RWPE2 (cell line): ENCODE data around the gene SFXN1.

Experiments used
- ATAC-seq: fragments of 200-7000 bp; cut with Tn5 transposase; 3 replicates; pipeline ENCODE4 v1.9.1; 2021; ENCODE audit warnings: low read depth
- DNase-seq: peaks from one replicate; pipeline ENCODE4 v3.0.0-alpha.2; 2020; ENCODE audit warnings: low spot score
- H3K27ac ChIP-seq: fragments of 450-650 bp; 2 replicates; pipeline ENCODE4 v1.5.1; 2017; ENCODE audit warnings: mild to moderate bottlenecking; ENCODE audit not compliant: poor library complexity, severe bottlenecking
- H3K27me3 ChIP-seq: fragments of 250-450 bp; sonication (Bioruptor Pico); 2 replicates; pipeline ENCODE4 v1.5.1; 2021; ENCODE audit warnings: mild to moderate bottlenecking, moderate library complexity; ENCODE audit not compliant: insufficient read depth, poor library complexity, severe bottlenecking
- H3K36me3 ChIP-seq: fragments of 250-450 bp; sonication (Bioruptor Pico); 2 replicates; pipeline ENCODE4 v1.5.1; 2020; ENCODE audit warnings: low read depth, mild to moderate bottlenecking, moderate library complexity
- H3K4me1 ChIP-seq: fragments of 250-450 bp; sonication (Bioruptor Pico); 2 replicates; pipeline ENCODE4 v1.5.1; 2021; ENCODE audit warnings: mild to moderate bottlenecking, moderate library complexity; ENCODE audit not compliant: insufficient read depth, poor library complexity, severe bottlenecking
- H3K4me3 ChIP-seq: fragments of 250-450 bp; sonication (Bioruptor Pico); 2 replicates; pipeline ENCODE4 v1.5.1; 2021; ENCODE audit warnings: mild to moderate bottlenecking, moderate library complexity; ENCODE audit not compliant: severe bottlenecking
- H3K9me3 ChIP-seq: fragments of 250-450 bp; sonication (Bioruptor Pico); 2 replicates; pipeline ENCODE4 v1.5.1; 2021; ENCODE audit warnings: mild to moderate bottlenecking, moderate library complexity; ENCODE audit not compliant: severe bottlenecking
- TF ChIP-seq, protein P1 (sequence below): fragments of 450-650 bp; IDR thresholded peaks from one replicate; pipeline ENCODE4 v1.5.1; 2017; ENCODE audit warnings: mild to moderate bottlenecking, moderate library complexity; ENCODE audit not compliant: poor library complexity, severe bottlenecking

Gene SFXN1

DNA sequence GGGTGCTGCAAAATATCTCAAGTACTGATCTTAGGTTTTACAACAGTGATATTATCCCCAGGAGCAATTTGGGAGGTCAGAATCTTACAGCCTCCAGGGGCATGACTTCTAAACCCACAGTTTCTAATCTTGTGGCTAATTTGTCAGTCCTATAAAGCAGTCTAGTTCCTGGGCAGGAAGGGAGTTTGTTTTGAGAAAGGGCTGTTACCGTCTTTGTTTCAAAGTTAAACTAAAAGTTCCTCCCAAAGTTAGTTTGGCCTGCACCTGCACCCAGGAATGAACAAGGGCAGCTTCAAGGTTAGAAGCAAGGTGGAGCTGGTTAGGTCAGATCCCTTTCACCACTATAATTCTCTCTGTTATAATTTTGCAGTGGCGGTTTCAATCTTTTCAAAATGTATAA, 81.7 kb downstream of the SFXN1 start:
- H3K4me3 ChIP-seq: no peak overlapping the region
- no peak for DNase-seq
- peaks cover 5% of the 10 kb centered on the region for H3K4me1 ChIP-seq
- no peak for ATAC-seq
- no peaks in the 10 kb centered on the region for H3K36me3 ChIP-seq
- no peaks in the 10 kb centered on the region for H3K9me3 ChIP-seq
- H3K27ac ChIP-seq: no peak overlapping the region
- TF ChIP-seq, protein P1, sequence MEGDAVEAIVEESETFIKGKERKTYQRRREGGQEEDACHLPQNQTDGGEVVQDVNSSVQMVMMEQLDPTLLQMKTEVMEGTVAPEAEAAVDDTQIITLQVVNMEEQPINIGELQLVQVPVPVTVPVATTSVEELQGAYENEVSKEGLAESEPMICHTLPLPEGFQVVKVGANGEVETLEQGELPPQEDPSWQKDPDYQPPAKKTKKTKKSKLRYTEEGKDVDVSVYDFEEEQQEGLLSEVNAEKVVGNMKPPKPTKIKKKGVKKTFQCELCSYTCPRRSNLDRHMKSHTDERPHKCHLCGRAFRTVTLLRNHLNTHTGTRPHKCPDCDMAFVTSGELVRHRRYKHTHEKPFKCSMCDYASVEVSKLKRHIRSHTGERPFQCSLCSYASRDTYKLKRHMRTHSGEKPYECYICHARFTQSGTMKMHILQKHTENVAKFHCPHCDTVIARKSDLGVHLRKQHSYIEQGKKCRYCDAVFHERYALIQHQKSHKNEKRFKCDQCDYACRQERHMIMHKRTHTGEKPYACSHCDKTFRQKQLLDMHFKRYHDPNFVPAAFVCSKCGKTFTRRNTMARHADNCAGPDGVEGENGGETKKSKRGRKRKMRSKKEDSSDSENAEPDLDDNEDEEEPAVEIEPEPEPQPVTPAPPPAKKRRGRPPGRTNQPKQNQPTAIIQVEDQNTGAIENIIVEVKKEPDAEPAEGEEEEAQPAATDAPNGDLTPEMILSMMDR: no peak
- peaks cover 32% of the 10 kb centered on the region for H3K27me3 ChIP-seq

DNA sequence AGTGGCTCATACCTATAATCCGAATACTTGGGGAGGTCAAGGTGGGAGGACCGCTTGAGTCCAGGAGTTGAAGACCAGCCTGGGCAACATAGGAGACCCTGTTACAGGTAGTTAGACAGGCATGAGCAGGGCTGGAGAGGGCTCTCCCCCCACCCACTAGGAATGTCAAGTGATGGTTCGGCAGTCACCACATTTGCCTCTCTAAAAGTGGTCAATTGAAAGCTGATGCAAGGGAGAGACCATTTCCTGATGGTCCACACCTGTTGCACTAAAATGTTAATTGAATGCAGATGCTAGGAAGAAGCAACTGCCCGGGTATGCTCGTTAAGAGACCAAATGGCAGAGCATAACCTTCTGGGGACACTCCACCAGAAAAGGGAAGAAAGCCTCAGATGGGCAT, 82.7 kb downstream of the SFXN1 start:
- H3K4me1 ChIP-seq: peaks cover 5% of the 10 kb centered on the region
- no peak for DNase-seq
- H3K27ac ChIP-seq: no peak overlapping the region
- TF ChIP-seq, protein P1: no peak
- ATAC-seq: no peak
- H3K27me3 ChIP-seq: peaks cover 42% of the 10 kb centered on the region
- H3K4me3 ChIP-seq: no peak overlapping the region
- no peaks in the 10 kb centered on the region for H3K36me3 ChIP-seq
- H3K9me3 ChIP-seq: no peaks in the 10 kb centered on the region

DNA sequence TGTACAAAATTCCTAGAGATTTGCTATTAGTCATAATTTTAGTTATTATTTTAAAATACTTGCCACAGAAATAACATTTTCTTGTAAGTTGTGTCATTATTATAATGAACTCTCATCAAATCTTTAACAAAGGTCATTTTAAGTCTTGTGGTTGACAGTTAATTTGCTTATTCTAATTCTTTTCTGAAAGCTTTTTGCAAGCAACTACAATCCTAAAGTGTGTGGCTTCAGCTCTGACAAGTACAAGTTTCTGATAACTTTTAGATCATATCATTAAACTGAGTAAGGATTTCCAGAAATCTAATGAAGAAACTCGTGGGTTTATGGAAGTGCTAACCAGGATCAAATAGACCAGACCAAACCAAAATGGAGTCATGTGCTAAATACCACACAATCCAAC, 86.4 kb downstream of the SFXN1 start:
- no peaks in the 10 kb centered on the region for H3K9me3 ChIP-seq
- no peak for DNase-seq
- no peak for ATAC-seq
- TF ChIP-seq, protein P1: no peak
- no peak overlapping the region for H3K4me3 ChIP-seq
- peaks cover 49% of the 10 kb centered on the region for H3K27me3 ChIP-seq
- H3K36me3 ChIP-seq: no peaks in the 10 kb centered on the region
- H3K27ac ChIP-seq: no peak overlapping the region
- H3K4me1 ChIP-seq: peaks cover 5% of the 10 kb centered on the region

DNA sequence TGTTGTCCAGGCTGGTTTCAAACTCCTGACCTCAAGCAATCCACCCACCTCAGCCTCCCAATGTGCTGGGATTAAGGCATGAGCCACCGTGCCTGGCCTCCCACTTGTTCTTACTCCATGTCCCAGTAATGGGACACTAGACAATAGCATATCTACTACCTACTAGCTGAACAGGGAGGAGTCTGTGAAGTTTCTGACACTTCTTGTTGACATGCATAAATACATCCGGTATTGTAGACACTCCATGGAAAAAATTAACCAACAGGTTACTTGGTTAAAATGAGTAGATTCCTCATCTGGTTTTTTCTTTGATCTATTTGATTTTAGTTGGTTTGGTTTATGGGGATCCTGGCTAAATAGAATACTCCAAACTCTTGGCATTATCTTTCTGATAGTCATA, 88.3 kb downstream of the SFXN1 start:
- H3K27ac ChIP-seq: no peak overlapping the region
- peaks cover 5% of the 10 kb centered on the region for H3K4me1 ChIP-seq
- H3K27me3 ChIP-seq: peaks cover 40% of the 10 kb centered on the region
- H3K9me3 ChIP-seq: no peaks in the 10 kb centered on the region
- TF ChIP-seq, protein P1: no peak
- ATAC-seq (no peak), DNase-seq (no peak)
- H3K36me3 ChIP-seq: no peaks in the 10 kb centered on the region
- no peak overlapping the region for H3K4me3 ChIP-seq

DNA sequence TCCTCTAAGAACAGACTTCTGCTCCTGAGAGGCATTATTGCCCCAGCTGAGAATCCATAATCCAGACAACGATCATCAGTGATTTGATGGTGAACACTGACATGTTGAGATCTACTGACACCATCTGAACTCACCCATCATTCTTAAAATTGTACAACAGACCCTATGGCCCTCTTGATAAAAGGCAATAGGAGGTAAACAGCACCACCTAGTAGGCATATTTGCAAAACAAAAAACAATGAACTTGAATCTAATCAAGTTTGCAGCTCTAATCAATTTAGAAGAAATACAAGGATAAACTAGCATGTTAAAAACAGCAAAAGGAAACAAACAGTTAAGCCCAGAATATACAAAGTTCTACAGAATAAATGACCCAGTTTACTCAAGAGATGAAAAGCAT, 89.6 kb downstream of the SFXN1 start:
- no peaks in the 10 kb centered on the region for H3K4me1 ChIP-seq
- no peak overlapping the region for H3K27ac ChIP-seq
- H3K4me3 ChIP-seq: no peak overlapping the region
- H3K36me3 ChIP-seq: no peaks in the 10 kb centered on the region
- no peaks in the 10 kb centered on the region for H3K9me3 ChIP-seq
- peaks cover 31% of the 10 kb centered on the region for H3K27me3 ChIP-seq
- ATAC-seq (no peak), DNase-seq (no peak)
- TF ChIP-seq, protein P1: peak; percentile 39
